ENCODE results near the gene ARFGEF3.
"Not testable (repeated sequence)": the region's sequence is repeated elsewhere in the genome, so short reads cannot be mapped to it uniquely, and the experiment has no call there.

ARFGEF3 gene

GRCh38 chr6:138321934-138322333 is 160.2 kb downstream of the ARFGEF3 start:
- no peak for DNase-seq

- DNase-seq, result no peak
These were observed 162.1 kb downstream of the ARFGEF3 start for GRCh38 chr6:138323821-138324220.

GRCh38 chr6:138328210-138328609 is 166.5 kb downstream of the ARFGEF3 start:
- no peak for DNase-seq

GRCh38 chr6:138330763-138331162 is 169.0 kb downstream of the ARFGEF3 start:
- no peak for DNase-seq

GRCh38 chr6:138331444-138331843 is 169.7 kb downstream of the ARFGEF3 start:
- no peak for DNase-seq

GRCh38 chr6:138331984-138332383 is 170.2 kb downstream of the ARFGEF3 start:
- DNase-seq, result no peak

- no peak for DNase-seq
These were observed 172.3 kb downstream of the ARFGEF3 start for GRCh38 chr6:138334000-138334399.

- no peak for DNase-seq
These were observed 173.2 kb downstream of the ARFGEF3 start for GRCh38 chr6:138334963-138335362.

- no peak for DNase-seq
These were observed 174.5 kb downstream of the ARFGEF3 start for GRCh38 chr6:138336221-138336620.

- DNase-seq, result no peak
These were observed 175.3 kb downstream of the ARFGEF3 start for GRCh38 chr6:138337076-138337475.

- DNase-seq, result no peak
These were observed 177.3 kb downstream of the ARFGEF3 start for GRCh38 chr6:138339024-138339423.

GRCh38 chr6:138341176-138341575 is 179.4 kb downstream of the ARFGEF3 start:
- DNase-seq, result no peak

- no peak for DNase-seq
These were observed 181.4 kb downstream of the ARFGEF3 start for GRCh38 chr6:138343112-138343511.

- no peak for DNase-seq
These were observed 184.0 kb downstream of the ARFGEF3 start for GRCh38 chr6:138345565-138346285.

GRCh38 chr6:138346302-138347195 is 184.8 kb downstream of the ARFGEF3 start:
- no peak for DNase-seq

GRCh38 chr6:138347864-138348263 is 186.1 kb downstream of the ARFGEF3 start:
- no peak for DNase-seq

- DNase-seq, result no peak
These were observed 188.2 kb downstream of the ARFGEF3 start for GRCh38 chr6:138349891-138350290.

- DNase-seq, result no peak
These were observed 196.2 kb downstream of the ARFGEF3 start for GRCh38 chr6:138357928-138358327.

- not testable (repeated sequence) for DNase-seq
These were observed 206.9 kb downstream of the ARFGEF3 start for GRCh38 chr6:138368684-138369083.

- no peak for DNase-seq
These were observed 209.1 kb downstream of the ARFGEF3 start for GRCh38 chr6:138370631-138371451.

- DNase-seq, result no peak
These were observed 209.6 kb downstream of the ARFGEF3 start for GRCh38 chr6:138371452-138371711.

- DNase-seq, result no peak
These were observed 210.0 kb downstream of the ARFGEF3 start for GRCh38 chr6:138371720-138372119.

GRCh38 chr6:138372711-138373463 is 211.1 kb downstream of the ARFGEF3 start:
- no peak for DNase-seq
